ENCODE measurements around the gene VAT1L.
A peak's percentile ranks its signal among the peaks of the same experiment; 100 is the strongest.
"Not testable (repeated sequence)": the region's sequence is repeated elsewhere in the genome, so short reads cannot be mapped to it uniquely, and the experiment has no call there.

Gene VAT1L

DNA sequence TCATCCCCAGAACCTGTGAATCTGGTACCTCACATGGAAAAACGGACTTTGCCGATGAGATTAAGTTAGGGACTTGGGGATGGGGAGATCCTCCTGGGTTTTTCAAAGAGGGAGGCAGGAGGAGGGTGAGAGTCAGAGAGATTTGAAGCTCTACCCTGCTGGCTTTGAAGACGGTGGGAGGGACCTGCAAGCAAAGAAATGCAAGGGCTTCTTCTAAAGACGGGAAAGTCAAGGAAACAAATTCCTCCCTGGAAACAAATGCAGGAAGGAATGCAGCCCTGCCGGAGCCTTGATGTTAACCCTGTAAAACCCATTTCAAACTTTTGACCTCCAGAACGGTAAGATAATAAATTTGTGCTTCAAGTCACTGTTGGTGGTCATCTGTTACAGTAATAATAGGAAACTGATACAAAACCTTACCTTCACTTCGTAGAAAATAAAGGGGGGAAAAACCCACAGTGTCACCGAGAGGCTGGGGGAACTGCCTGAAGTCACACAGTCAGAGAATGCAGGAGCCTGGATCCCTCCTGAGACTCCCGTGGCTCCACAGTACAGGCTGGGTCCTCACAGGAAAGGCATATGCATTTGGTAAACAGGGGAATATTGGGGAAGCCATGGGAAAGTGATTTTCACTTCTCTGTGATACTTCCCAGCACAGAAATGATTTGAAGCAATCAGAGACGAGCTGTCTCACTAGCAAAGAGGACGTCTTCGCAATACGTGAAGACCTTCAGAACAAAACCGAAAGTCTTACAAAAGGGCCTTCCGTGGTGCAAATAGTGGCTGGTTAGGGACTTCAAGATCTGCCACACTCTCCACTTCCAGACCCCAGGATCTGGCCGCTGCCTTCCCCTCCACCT lies 175.1 kb downstream of the VAT1L start:
- DNase-seq: no peak

DNA sequence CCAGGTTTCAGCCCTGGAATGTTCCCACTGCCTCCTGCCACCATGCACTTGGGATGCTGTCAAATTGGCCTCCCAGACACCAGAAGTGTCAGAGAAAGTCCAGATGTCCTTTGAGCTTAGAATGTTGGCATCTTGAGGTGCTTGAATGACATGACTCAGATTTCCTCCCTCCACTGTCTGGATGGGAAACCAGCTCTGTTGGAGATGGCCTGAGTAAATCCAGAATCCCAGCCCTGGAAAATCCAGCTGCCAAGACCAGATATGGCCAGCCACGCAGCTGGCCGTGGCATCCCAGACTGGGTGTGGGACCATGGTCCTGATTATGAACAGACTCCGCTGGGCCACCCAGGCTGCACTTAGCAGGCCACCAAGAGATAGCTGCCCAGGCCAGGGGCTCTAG lies 177.0 kb downstream of the VAT1L start:
- DNase-seq: no peak

DNA sequence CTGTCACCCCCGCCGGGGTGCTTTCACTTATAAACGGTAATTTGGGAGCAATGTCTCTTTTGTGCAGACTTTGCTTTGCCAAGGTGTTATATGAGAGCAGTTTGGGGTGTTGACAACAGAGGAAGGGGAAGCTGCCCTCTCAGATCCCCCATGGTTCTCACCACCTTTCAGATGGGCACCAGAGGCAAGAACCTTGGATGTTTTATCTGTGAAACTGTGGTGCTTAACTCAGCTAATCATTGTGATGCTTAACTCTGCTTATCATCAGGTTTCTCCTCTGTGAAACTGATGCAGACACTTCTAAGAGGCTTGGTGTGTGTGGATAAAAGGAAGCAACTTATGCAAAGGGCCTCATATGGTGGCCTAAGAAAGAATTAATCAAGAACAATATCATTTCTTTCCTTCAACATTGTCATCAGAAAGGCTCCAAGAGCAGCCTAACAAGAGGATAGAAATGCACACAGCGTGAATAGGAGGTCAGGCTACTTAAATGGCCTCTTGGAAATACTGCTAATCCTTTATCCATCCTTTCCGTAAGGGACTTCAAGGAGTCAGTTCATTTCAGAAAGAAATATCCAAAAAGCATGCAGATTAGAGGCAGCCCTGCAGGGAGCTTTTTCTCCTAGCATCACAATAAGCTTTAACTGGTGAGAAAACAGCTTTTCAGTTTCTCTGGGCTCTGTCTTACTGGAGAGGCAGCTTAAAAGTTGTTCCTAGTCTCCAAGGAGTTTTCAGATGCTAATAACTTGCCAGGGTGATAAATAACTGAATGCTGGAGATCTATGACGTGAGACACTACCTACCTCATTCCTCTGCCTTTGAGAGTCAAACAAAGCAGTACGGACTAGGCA lies 178.9 kb downstream of the VAT1L start:
- DNase-seq: no peak

DNA sequence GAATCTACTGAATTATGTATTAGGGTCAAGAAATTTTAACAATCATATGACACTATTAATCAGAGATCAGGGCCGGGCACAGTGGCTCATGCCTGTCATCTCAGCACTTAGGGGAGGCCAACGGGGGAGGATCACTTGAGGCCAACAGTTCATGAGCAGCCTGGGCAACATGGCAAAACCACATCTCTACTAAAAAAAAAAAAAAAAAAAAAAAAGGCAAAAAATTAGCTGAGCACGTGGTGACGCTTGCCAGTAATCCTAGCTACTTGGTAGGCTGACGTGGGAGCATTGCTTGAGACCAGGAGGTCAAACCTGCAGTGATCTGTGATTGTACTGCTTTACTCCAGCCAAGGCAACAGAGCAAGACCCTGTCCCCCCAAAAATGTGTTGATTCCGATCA lies 181.5 kb downstream of the VAT1L start:
- no peak for DNase-seq

DNA sequence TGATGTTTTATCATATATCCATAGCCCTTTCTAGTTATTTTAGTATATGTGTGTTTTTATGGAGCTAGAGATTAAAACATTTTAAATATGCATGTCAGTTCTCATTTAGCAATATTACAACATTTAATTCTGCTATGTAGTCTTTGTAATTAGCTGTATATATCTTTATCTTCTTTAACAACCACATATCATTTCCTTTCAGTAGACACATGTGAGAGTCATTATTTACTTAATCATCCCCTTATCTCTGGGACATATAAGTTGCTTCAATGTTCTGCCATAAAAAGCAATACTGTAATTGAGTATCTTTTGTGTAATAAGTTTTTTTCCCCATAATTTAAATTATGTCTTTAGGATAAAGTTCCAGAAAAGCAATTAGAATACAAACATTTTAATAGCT lies 182.0 kb downstream of the VAT1L start:
- DNase-seq: no peak

DNA sequence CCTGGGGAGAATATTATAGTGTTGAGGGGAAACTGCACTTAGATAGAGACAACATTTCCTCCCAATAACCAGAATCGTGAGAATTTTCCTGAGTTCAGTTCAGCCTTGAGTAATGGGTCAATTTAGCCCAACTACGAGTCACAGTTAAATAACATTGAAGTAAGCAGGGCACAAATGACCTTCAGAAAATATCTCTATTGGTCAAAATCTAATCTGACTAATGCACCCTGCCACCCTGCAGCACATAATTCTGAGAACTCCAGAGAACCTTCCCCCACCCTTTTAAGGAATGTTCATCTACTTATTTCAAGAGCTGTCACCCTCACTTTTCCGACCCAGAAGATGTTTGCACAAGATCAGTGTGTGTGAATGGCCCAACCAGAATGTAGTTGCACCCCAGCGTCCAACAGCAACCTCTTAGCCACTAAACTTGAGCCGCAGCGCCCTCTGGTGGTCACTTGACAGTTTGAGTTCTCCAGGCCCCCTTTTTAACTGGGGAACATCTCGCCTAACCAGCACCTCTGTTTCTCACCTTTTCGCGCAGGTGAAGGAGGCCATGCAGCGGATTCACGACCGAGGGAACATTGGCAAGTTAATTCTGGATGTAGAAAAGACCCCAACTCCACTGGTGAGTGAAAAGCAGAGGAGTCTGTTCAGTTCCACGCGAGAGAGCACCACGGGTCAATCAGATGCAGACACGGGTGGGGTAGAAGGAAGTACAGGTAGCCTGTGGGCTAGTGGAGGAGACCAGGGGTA lies 183.1 kb downstream of the VAT1L start:
- peak; percentile 72 for DNase-seq

DNA sequence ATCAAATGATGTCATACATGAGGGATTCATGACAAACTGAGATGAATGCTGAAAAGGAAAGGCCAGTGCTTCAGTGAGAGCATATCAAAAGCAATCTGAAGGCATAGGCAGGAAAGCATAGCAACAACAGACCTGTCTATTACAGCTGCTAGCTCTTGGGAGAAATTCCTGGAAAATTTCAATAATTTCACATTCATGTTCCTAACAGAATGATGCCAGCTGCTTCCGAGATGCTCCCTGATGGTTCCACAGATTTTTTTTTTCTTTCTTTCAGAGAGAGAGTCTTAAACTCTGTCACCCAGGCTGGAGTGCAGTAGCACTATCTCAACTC lies 183.7 kb downstream of the VAT1L start:
- DNase-seq: no peak

DNA sequence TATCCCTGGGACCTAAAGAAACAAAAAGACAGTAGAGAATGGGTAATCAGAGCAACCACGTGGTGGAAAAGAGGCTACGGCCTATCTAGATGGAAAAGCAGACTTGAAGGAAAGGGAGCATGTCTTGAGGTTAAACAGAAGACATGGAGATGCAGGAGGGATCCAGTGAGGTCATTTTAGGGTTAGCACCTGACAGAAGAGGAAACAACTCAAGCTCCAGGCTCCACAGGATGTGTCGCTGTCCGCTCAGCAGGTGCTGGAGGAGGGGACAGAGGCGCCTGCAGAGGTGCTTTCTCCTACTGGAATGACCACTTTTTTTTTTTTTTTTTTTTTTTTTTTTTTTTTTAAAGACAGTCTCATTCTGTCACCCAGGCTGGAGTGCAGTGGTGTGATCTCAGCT lies 186.5 kb downstream of the VAT1L start:
- DNase-seq: no peak

DNA sequence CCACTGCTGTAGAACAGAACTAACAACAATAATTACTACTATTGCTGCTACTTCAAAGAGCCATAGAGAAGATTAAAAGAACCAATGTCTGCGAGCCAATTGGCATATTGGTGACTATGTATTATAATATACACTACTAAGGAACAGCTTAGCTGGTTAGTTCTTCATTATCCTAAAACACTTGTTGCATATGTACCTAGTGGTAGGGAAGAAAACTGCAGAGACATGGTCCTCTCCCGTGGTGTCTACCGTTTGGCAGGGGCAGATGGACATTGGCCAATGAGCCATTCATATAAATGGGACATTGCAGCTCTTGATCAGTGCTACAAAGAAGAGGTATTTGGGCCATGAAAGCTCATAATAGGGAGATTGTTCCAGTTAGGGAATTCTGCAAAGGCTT lies 187.6 kb downstream of the VAT1L start:
- DNase-seq: no peak

DNA sequence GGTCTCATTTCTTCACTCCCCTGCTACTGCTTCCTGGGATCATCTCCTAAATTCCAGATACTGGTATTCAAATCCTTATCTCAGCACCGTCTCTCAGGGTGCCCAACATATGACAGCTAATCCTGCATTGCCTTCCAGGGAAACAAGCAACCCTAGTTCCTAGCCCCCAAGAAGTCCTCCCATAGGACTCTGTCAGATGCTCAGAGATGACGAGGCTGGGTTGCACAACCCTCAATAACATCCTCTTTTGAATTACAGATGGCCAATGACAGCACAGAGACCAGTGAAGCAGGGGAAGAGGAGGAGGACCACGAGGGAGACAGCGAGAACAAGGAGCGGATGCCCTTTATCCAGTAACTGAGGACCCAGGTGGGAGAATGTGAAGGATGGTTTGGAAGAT lies 189.0 kb downstream of the VAT1L start:
- DNase-seq: no peak

DNA sequence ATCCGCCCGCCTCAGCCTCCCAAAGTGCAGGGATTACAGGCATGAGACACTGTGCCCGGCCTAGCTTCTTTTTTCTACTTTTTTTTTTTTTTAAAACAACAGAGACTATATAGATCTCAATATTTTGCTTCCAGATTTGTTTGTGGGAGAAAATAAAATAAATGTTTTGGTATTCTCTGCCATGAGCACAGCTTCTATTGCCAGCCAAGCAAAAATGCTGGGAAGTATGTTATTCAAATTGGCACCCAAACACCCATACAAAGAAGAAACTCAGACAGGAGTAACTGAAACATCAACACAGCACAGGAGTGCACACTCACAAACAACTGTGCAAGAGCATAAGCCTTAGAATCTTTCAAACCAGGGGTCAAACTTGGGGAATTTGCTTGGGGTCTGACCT lies 196.7 kb downstream of the VAT1L start:
- DNase-seq: no peak

DNA sequence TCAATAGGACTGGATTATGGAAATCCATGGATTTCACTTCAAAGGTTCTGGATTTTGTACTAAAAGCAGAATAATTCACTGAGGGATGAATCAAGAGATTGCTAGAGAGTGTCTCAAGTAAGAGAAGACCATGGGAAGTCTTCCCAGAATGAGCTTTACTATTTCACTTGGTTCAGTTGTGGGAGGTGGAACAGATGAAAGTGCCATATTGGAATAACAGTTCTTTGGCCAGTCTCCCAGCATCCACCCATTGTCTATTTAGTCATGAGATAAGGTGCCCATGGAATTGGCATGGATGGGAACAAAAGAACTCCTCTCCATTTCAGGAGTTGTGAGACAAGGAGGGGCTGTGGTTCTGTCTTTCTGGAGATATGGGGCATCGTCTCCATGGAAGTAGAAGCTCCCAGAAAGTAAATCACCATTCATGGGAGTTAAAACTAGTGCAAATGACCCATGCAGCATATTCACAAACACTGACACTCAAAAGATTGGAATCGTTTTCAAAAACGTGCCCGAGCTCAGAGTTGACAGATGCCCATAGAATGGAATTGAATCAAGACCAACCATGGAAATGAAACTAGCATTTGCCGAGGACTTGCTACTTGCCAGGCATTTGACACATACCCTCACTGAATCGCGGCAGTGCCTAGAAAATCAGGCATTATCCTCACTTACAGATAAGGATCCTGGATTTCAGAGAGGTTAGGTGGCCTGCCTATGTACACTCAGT lies 197.8 kb downstream of the VAT1L start:
- no peak for DNase-seq

DNA sequence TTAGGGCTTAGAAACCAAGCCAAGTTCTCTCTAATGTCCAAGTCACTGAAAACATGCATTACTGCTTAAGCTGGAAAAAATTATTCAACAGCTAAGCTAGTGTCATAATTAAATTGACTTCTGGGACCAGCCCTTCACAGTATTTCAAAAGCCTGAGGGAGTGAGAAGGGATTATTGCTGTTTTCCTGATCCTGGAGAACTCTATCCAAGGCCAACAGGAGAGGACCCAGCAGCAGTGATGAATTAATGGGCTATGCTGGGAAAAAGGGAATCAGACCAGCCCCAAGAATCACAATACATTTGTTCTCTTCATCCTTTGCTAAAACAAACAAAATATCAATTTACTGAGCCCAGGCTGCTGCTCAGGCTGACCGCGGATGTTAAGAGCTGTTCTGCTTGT lies 199.4 kb downstream of the VAT1L start:
- peak; percentile 10 for DNase-seq

DNA sequence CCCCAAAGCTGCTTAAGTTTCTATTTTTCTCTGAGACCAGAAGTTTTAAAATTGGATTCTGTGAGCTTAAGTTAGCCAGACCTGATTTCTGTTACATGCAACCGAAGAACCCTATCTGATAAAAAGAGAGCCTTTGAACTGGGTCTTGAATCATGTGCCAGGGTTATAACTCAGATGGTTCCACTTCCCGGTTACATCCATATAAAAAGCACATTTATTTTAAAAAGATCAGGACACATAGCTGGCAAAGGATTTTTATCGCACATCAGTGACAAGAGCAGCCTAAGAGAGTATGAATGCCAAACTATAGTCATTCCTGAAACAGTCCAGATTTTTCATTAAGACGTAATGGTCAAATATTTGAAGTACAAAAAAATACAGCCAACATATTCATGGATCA lies 201.5 kb downstream of the VAT1L start:
- no peak for DNase-seq

DNA sequence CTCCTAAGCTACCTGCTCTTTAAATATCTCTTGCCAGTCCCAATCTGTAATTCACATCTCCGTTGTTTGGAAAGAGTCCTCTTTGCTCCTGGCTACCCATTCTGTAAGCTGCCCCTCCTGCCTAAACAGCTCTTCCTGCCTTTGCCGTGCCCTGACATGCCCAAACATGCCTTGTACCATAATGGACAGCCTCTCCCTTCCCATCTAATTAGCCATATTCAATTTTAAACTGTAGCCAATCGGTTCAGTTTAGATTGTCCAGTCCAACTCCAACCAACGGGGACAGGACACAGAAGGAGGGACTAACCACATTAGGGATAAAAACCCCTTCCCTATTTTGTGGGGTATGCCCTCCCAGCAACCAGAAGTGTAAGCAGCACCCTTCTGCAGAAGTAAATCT lies 203.3 kb downstream of the VAT1L start:
- DNase-seq: no peak

DNA sequence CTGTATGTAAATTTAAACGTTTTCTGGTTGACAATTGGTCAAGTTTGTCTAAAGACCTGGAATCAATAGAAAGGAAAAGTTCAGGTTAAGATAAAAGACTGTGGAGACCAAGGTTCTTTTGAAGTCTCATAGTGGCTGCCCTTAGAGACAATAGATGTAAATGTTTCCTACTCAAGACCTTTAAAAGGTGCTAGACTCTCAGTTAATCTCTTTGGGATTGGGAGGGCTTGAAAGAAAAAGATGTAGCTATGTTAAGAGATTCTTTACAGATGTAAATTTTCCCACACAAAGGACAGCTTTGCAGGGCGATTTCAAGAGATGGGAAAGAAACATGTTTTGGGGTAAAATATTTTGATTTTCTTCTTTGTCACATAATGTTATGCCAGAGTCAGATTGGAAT lies 204.0 kb downstream of the VAT1L start:
- not testable (repeated sequence) for DNase-seq

DNA sequence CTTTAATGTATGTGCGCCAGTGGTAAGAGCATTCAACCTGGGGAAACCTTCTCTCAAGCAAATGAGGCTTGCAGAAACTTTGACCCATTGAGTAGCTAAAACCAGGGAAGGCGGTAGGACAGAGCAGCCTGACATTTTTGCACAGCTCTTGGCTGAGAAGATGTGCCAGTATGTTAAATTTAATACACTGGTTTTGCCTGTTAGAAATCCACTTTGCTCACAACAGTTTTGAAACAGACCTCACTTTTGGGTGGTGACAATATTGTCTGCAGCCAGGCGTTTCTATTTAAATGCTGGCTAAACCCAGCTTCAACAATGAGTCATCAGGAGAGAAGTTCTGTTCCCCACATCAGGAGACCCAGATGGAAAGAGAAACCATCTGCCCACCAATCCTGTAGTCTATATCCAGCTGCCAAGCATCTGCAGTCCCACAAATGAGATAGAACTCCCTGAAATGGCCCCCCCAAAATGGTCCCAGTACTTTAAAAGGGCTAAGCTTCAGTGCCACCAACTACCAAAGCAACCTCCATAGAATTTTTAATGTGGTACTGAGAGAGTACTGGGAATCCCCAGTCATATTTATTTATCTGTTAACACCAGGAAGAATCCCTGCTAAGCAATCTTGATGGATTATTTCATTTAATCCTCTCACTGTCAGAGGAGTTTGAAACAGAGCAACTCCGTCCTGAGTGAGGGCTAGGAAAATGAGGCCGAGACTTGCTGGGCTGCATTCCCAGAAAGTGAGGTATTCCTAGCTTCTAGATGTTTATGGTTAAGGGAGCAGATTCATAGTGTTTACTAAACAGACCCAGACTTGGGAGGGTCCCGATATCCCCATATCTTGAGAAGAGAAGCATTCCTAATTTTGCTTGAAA lies 205.0 kb downstream of the VAT1L start:
- no peak for DNase-seq

DNA sequence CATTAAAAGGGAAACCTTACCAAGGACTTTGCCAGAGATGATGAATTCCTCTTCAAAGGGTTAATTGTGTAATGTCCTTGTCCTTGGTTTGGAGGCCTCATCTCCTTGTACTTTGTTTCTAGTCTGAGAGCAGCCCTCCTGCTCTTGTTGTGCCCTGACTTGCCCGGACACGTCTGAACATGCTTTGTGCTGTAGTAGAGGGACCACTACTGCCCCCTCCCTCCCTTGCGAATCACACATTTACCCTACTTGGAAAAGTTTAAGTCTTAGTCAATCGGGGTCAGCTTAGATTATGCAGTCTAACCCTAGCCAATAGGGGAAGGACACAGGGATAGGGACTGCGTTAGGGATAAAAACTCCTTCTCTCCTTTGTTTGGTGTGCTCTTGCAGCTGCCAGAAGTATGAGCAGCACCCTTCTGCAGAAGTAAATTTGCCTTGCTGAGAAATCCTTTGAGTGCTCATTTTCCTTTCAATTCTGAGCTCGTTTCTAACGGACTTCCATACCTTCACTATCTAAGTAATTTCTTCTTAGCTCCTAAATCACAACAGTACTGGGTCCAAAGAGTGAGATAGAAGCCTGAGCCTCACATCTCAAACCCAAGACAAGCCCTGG lies 207.6 kb downstream of the VAT1L start:
- DNase-seq: no peak

DNA sequence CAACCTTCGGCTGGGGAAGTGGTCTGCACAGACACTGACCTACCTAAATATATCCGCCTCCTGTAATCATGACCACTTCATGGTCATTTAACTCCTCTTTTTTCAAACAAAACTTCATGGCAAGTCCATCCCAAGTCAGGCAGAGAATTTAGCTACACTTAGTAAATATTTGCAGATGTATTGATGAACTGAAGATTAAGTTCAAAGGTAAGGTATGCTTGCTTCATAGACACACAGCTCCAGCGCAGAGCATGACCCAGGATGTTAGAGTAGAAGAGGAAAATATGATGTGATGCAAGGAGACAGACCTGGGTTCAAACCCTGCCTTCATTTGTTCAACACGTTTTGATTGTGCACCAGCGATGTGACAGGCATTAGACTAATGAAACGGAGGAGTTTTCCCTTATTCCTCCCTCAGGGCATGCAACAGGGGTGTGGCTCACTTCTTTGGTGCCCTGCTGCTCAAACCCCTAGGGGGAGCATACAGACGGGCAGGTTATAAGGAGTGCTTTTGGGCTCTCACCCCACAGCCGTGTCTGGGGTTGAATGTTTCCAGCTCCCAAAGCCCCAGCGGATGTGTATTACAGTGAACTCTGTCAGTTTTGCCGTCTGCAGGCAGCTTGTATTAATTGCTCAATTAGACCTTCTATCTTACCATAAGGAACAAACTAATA lies 210.1 kb downstream of the VAT1L start:
- no peak for DNase-seq

DNA sequence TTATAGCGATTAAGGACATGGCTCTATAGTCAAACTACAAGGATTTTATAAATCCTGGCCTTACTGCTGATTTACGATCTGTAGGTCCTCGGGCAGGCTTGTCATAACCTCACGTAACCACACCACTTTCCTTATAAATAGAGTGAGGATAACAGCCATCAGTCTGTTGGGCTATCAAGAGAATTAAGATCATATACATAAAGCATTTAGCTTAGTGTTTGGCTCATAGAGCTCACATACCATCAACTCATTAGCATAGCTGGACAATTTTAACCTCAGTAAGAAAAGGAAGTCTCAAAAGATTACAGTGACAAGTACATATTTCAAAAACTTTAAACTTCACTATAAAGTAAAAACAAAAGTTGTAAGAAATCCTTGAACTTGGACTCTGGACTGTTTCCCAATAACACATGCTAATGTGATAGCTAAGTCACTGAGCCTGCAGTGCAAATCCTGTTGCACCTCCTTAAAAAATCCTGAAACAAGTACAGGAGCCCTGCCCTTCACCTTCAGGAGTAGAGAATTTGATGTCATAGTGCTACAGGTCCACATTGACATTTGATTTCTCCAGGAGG lies 213.2 kb downstream of the VAT1L start:
- no peak for DNase-seq

Measured in NCI-H1092 (cell line).